Rectal smooth muscle tissue (tissue), 1 donor: ENCODE measurements around the gene NACA.

Source experiments
- H3K27ac ChIP-seq: one replicate; pipeline ENCODE4 v1.7.0; 2013; ENCODE audit warnings: low read depth, low read length, inconsistent platforms
- H3K27me3 ChIP-seq: one replicate; pipeline ENCODE4 v1.7.0; 2013; ENCODE audit warnings: low read length; ENCODE audit not compliant: control insufficient read depth, insufficient read depth
- H3K36me3 ChIP-seq: one replicate; pipeline ENCODE4 v1.7.0; 2013; ENCODE audit warnings: low read length; ENCODE audit not compliant: control insufficient read depth, insufficient read depth
- H3K4me1 ChIP-seq: one replicate; pipeline ENCODE4 v1.7.0; 2013; ENCODE audit warnings: low read length; ENCODE audit not compliant: control insufficient read depth, insufficient read depth
- H3K4me3 ChIP-seq: one replicate; pipeline ENCODE4 v1.7.0; 2013; ENCODE audit warnings: low read length
- H3K9ac ChIP-seq: one replicate; pipeline ENCODE4 v1.7.0; 2013; ENCODE audit warnings: low read length

Gene NACA

GRCh38 chr12:56721721-56722120 lies 3.4 kb downstream of the NACA start:
- H3K27ac ChIP-seq: no peak overlapping the region
- no peak overlapping the region for H3K4me3 ChIP-seq
- peaks cover 9% of the 10 kb centered on the region for H3K36me3 ChIP-seq
- H3K9ac ChIP-seq: no peak overlapping the region
- H3K4me1 ChIP-seq: peaks cover 28% of the 10 kb centered on the region
- H3K27me3 ChIP-seq: no peaks in the 10 kb centered on the region

- Histone ChIP-seq H3K4me1 (peaks cover 28% of the 10 kb centered on the region), H3K9ac (no peak overlapping the region), H3K4me3 (no peak overlapping the region), H3K27ac (no peak overlapping the region), H3K36me3 (peaks cover 13% of the 10 kb centered on the region), H3K27me3 (no peaks in the 10 kb centered on the region)
Observed at GRCh38 chr12:56721216-56721615, 3.9 kb downstream of the NACA start.

DNA sequence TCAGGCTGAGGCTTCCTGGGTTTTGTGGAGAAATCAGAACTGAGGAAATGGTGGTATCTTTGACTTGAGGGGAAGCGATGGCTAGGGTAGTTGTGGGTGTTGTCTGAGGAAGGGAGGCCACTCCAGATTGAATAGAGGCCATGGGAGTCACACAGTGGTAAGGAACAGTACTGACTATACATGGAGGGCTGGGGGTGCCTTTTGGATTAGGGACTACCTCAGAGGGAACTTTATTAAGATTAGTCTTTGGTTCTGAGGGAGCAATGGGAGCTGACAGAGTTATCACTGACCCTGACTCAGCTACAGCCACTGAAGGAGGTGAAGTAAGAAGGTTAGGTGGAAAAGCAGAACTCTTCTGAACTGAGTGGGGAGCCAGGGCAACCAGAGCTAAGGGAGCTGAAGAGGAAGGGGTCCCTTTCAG lies 4.4 kb downstream of the NACA start:
- no peaks in the 10 kb centered on the region for H3K27me3 ChIP-seq
- peaks cover 26% of the 10 kb centered on the region for H3K4me1 ChIP-seq
- peaks cover 18% of the 10 kb centered on the region for H3K36me3 ChIP-seq
- no peak overlapping the region for H3K4me3 ChIP-seq
- no peak overlapping the region for H3K27ac ChIP-seq
- H3K9ac ChIP-seq: no peak overlapping the region

GRCh38 chr12:56719056-56719455 lies 6.0 kb downstream of the NACA start:
- H3K4me3 ChIP-seq: no peak overlapping the region
- H3K9ac ChIP-seq: no peak overlapping the region
- no peaks in the 10 kb centered on the region for H3K27me3 ChIP-seq
- H3K4me1 ChIP-seq: peaks cover 24% of the 10 kb centered on the region
- no peak overlapping the region for H3K27ac ChIP-seq
- peaks cover 25% of the 10 kb centered on the region for H3K36me3 ChIP-seq

DNA sequence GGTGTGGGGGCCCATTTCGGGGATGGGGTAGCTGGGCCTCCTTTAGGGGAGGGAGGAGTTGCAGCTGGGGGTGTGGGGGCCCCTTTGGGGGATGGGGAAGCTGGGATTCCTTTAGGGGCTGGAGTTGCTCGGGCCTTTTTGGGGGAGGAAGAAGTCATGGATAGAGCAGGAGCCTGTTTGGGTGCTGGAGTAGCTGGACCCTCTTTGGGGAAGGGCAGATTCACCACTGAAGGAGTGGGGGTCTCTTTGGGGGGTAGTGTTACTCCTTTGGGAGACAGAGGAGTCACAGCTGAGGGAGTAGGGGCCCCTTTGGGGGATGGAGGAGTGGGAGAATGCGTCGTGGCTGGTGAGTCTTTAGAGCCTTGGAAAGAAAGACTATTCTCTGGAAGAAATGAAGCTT lies 6.5 kb downstream of the NACA start:
- no peak overlapping the region for H3K4me3 ChIP-seq
- no peaks in the 10 kb centered on the region for H3K27me3 ChIP-seq
- H3K36me3 ChIP-seq: peaks cover 29% of the 10 kb centered on the region
- H3K9ac ChIP-seq: no peak overlapping the region
- H3K27ac ChIP-seq: no peak overlapping the region
- peaks cover 22% of the 10 kb centered on the region for H3K4me1 ChIP-seq

DNA sequence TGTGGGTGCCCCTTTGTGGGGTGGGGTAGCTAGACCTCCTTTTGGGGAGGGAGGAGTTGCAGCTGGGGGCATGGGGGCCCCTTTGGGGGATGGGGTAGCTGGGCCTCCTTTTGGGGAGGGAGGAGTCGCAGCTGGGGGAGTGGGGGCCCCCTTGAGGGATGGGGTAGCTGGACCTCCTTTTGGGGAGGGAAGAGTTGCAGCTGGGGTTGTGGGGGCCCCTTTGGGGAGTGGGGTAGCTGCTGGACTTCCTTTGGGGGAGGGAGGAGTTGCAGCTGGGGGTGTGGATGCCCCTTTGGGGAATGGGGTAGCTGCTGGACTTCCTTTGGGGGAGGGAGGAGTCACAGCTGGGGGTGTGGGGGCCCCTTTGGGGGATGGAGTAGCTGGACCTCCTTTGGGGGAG lies 7.0 kb downstream of the NACA start:
- no peak overlapping the region for H3K27ac ChIP-seq
- no peaks in the 10 kb centered on the region for H3K27me3 ChIP-seq
- H3K4me1 ChIP-seq: peaks cover 17% of the 10 kb centered on the region
- H3K36me3 ChIP-seq: peaks cover 30% of the 10 kb centered on the region
- no peak overlapping the region for H3K4me3 ChIP-seq
- H3K9ac ChIP-seq: no peak overlapping the region

- Histone ChIP-seq H3K27ac (no peak overlapping the region), H3K27me3 (no peaks in the 10 kb centered on the region), H3K4me3 (no peak overlapping the region), H3K36me3 (peaks cover 36% of the 10 kb centered on the region), H3K4me1 (peaks cover 7% of the 10 kb centered on the region), H3K9ac (no peak overlapping the region)
Observed at GRCh38 chr12:56716933-56717880, 7.9 kb downstream of the NACA start.

GRCh38 chr12:56716458-56716857 lies 8.6 kb downstream of the NACA start:
- H3K27ac ChIP-seq: no peak overlapping the region

GRCh38 chr12:56715798-56716197 lies 9.3 kb downstream of the NACA start:
- H3K4me1 ChIP-seq: no peaks in the 10 kb centered on the region
- peaks cover 34% of the 10 kb centered on the region for H3K36me3 ChIP-seq
- no peaks in the 10 kb centered on the region for H3K27me3 ChIP-seq

More at GRCh38 chr12:56716458-56716857, 8.6 kb downstream of the NACA start:
- Histone ChIP-seq H3K4me3 (no peak overlapping the region), H3K36me3 (peaks cover 36% of the 10 kb centered on the region), H3K27me3 (no peaks in the 10 kb centered on the region), H3K4me1 (peaks cover under 1% of the 10 kb centered on the region), H3K9ac (no peak overlapping the region)

DNA sequence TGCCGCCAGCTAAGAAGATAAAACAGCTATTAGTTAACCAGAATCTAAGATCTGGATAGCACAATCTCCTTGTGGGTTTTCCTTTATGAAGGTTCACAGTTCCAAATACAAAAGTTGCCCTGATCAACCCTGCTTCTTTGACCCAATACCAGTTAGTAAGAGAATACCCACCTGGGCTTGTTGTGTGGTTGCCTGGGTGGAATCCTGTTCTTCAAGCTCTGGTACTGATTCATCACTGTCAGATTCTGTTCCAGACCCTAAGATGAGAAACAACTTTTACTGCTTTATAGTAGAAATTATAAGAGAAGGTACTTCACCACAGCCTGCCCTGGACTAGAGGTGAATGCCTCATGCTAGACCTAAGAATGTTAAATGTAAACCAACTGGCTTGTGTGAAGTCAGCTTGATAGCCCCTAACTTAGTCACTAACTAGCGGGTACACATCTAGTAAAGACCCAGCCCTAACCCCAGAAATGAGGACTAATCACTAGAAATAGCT lies 10.6 kb downstream of the NACA start:
- Histone ChIP-seq H3K27ac (no peak overlapping the region), H3K27me3 (no peaks in the 10 kb centered on the region), H3K36me3 (peaks cover 30% of the 10 kb centered on the region), H3K9ac (no peak overlapping the region), H3K4me1 (no peaks in the 10 kb centered on the region), H3K4me3 (no peak overlapping the region)

More at GRCh38 chr12:56715798-56716197, 9.3 kb downstream of the NACA start:
- Histone ChIP-seq H3K9ac (no peak overlapping the region), H3K27ac (no peak overlapping the region), H3K4me3 (no peak overlapping the region)

GRCh38 chr12:56713345-56713744 lies 11.8 kb downstream of the NACA start:
- Histone ChIP-seq H3K9ac (no peak overlapping the region), H3K36me3 (peaks cover 30% of the 10 kb centered on the region), H3K27ac (no peak overlapping the region), H3K27me3 (no peaks in the 10 kb centered on the region), H3K4me1 (no peaks in the 10 kb centered on the region), H3K4me3 (no peak overlapping the region)

- H3K4me1 ChIP-seq: no peaks in the 10 kb centered on the region
- H3K9ac ChIP-seq: no peak overlapping the region
- no peak overlapping the region for H3K27ac ChIP-seq
- no peak overlapping the region for H3K4me3 ChIP-seq
- peaks cover 18% of the 10 kb centered on the region for H3K36me3 ChIP-seq
- no peaks in the 10 kb centered on the region for H3K27me3 ChIP-seq
Observed at GRCh38 chr12:56709759-56710376, 15.2 kb downstream of the NACA start.
